ENCODE results near the gene ATP5F1E.
A peak's percentile ranks its signal among the peaks of the same experiment; 100 is the strongest.

ATP5F1E gene

GRCh38 chr20:59063358-59064213 lies 31.5 kb upstream of the ATP5F1E start:
- TF ChIP-seq CTBP1 (IDR thresholded peaks at IDR 0.05; ENCODE audit: borderline replicate concordance), result no peak
- TF ChIP-seq PKNOX1 (IDR thresholded peaks at IDR 0.05), result peak; percentile 56
- ChIA-PET POLR2A (interaction anchor here (2.3 kb wide), 1 partner anchor 32 kb away, joined by 7 read pairs; the partner anchor contains the start of gene ATP5F1E), CTCF (interaction anchor here (0.6 kb wide), 1 partner anchor 290 kb away, joined by 3 read pairs; no protein-coding TSS in a partner anchor)
- DNase-seq (ENCODE audit: extremely low spot score), result peak; percentile 39

- no peak for DNase-seq (ENCODE audit: extremely low spot score)
- TF ChIP-seq ZNF384 (IDR thresholded peaks at IDR 0.05) (no peak), PKNOX1 (IDR thresholded peaks at IDR 0.05) (no peak), FOXK2 (IDR thresholded peaks at IDR 0.05) (no peak), ELF4 (IDR thresholded peaks at IDR 0.05) (no peak), FOXA1 (IDR thresholded peaks at IDR 0.05) (no peak), SP1 (IDR thresholded peaks at IDR 0.05) (no peak), BHLHE40 (IDR thresholded peaks at IDR 0.05; ENCODE audit: borderline replicate concordance) (no peak), ARNT (IDR thresholded peaks at IDR 0.05) (no peak), NFRKB (IDR thresholded peaks at IDR 0.05) (no peak), FOXM1 (IDR thresholded peaks at IDR 0.05; ENCODE audit: borderline replicate concordance) (no peak), TARDBP (IDR thresholded peaks at IDR 0.05) (no peak), SUZ12 (IDR thresholded peaks at IDR 0.05) (no peak), HDGF (IDR thresholded peaks at IDR 0.05; ENCODE audit: borderline replicate concordance) (no peak)
- POLR2A ChIA-PET, result interaction anchor here (0.7 kb wide), 1 partner anchor 19 kb away, joined by 3 read pairs; the partner anchor contains the start of gene PRELID3B
- CTCF ChIA-PET, result no interaction called here
Measured at GRCh38 chr20:59062081-59062480, 29.9 kb upstream of the ATP5F1E start.

- no peak for DNase-seq (ENCODE audit: extremely low spot score)
- TF ChIP-seq HDGF (IDR thresholded peaks at IDR 0.05; ENCODE audit: borderline replicate concordance) (no peak), ELF4 (IDR thresholded peaks at IDR 0.05) (no peak), FOXM1 (IDR thresholded peaks at IDR 0.05; ENCODE audit: borderline replicate concordance) (no peak), TARDBP (IDR thresholded peaks at IDR 0.05) (no peak)
- POLR2A ChIA-PET, result no interaction called here
- CTCF ChIA-PET, result no interaction called here
Measured at GRCh38 chr20:59055302-59055701, 23.2 kb upstream of the ATP5F1E start.

- ChIA-PET POLR2A (no interaction called here), CTCF (no interaction called here)
- TF ChIP-seq SP1 (IDR thresholded peaks at IDR 0.05) (no peak), FOXM1 (IDR thresholded peaks at IDR 0.05; ENCODE audit: borderline replicate concordance) (no peak), SUZ12 (IDR thresholded peaks at IDR 0.05) (no peak), LEF1 (IDR thresholded peaks at IDR 0.05; ENCODE audit: borderline replicate concordance) (no peak), FOXA1 (IDR thresholded peaks at IDR 0.05) (no peak), FOXK2 (IDR thresholded peaks at IDR 0.05) (no peak), CTBP1 (IDR thresholded peaks at IDR 0.05; ENCODE audit: borderline replicate concordance) (no peak), HDGF (IDR thresholded peaks at IDR 0.05; ENCODE audit: borderline replicate concordance) (no peak), NFRKB (IDR thresholded peaks at IDR 0.05) (no peak), L3MBTL2 (conservative IDR thresholded peaks at IDR 0.05) (no peak), ARNT (IDR thresholded peaks at IDR 0.05) (no peak), ELF4 (IDR thresholded peaks at IDR 0.05) (no peak), ZNF384 (IDR thresholded peaks at IDR 0.05) (no peak), PKNOX1 (IDR thresholded peaks at IDR 0.05) (no peak)
- no peak for DNase-seq (ENCODE audit: extremely low spot score)
Measured at GRCh38 chr20:59051666-59052185, 19.6 kb upstream of the ATP5F1E start.

- CTCF ChIA-PET, result no interaction called here
- TF ChIP-seq ELF4 (IDR thresholded peaks at IDR 0.05) (no peak), CTBP1 (IDR thresholded peaks at IDR 0.05; ENCODE audit: borderline replicate concordance) (no peak), NFRKB (IDR thresholded peaks at IDR 0.05) (no peak), SP1 (IDR thresholded peaks at IDR 0.05) (no peak)
- POLR2A ChIA-PET, result interaction anchor here (1.4 kb wide), 1 partner anchor 10 kb away, joined by 3 read pairs; no protein-coding TSS in a partner anchor
- no peak for DNase-seq (ENCODE audit: extremely low spot score)
Measured at GRCh38 chr20:59050437-59050836, 18.3 kb upstream of the ATP5F1E start.

- DNase-seq (ENCODE audit: extremely low spot score), result no peak
- TF ChIP-seq SUZ12 (IDR thresholded peaks at IDR 0.05), result no peak
- no peak for TF ChIP-seq FOXM1 (IDR thresholded peaks at IDR 0.05; ENCODE audit: borderline replicate concordance)
- ChIA-PET POLR2A (no interaction called here), CTCF (no interaction called here)
Measured at GRCh38 chr20:59048681-59049030, 16.5 kb upstream of the ATP5F1E start.

Data from HEK293T (cell line).